ENCODE data around the gene KRTAP24-1.

KRTAP24-1 gene

DNA sequence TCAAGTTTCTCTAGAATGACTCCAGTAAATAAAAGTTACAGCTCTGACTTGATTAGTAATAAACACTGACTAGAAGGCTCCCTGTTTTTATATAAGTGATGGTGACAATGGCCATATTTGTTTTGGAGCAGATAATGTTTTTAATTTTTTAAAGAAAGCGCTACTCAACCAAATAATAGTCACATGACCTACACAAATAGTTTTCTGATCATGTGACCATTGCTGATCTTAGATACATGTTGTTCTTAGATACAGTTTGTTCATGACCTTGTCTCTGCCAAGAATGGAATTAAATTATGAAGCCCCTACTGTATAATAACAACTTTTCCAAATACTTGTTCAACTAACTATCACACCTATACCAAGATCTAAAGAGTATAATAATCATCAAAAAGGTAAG, 44.6 kb downstream of the KRTAP24-1 start:
- no peaks in the 10 kb centered on the region for H3K4me1 ChIP-seq
- TF ChIP-seq CTCF (IDR thresholded peaks at IDR 0.05), result no peak
- intact Hi-C loops (cut with DNase I; ENCODE audit: low total_unique reads), result no loop called here
- no peaks in the 10 kb centered on the region for H3K36me3 ChIP-seq
- no peaks in the 10 kb centered on the region for H3K9me3 ChIP-seq
- DNase-seq, result no peak
- no peak overlapping the region for H3K27ac ChIP-seq
- no peak overlapping the region for H3K4me3 ChIP-seq
- H3K27me3 ChIP-seq, result no peaks in the 10 kb centered on the region

DNA sequence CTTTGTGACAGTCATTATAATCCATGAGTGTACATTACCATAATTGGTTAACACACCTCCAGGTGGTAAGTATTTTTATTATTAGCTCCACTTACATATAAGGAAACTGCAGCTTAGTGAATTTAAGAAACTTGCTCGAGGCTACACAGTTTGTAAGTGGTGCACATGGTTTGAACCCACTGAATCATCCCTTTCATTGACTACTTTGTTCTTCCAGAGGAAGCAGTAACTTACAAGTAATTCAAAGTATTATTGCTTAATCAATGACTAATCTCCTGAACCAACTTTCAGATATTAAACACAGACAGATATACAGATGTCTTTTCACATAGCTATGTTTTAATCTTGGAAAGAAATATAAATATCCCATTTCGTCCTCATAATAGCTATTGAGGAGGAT, 48.1 kb downstream of the KRTAP24-1 start:
- TF ChIP-seq CTCF (IDR thresholded peaks at IDR 0.05), result no peak
- H3K4me3 ChIP-seq, result no peak overlapping the region
- H3K9me3 ChIP-seq, result no peaks in the 10 kb centered on the region
- H3K27ac ChIP-seq, result no peak overlapping the region
- H3K4me1 ChIP-seq, result no peaks in the 10 kb centered on the region
- no peak for DNase-seq
- no peaks in the 10 kb centered on the region for H3K27me3 ChIP-seq
- no peaks in the 10 kb centered on the region for H3K36me3 ChIP-seq
- intact Hi-C loops (cut with DNase I; ENCODE audit: low total_unique reads), result no loop called here

- intact Hi-C loops (cut with DNase I; ENCODE audit: low total_unique reads), result no loop called here
- Histone ChIP-seq H3K4me3 (no peak overlapping the region), H3K27ac (no peak overlapping the region), H3K27me3 (no peaks in the 10 kb centered on the region), H3K36me3 (no peaks in the 10 kb centered on the region), H3K4me1 (no peaks in the 10 kb centered on the region), H3K9me3 (no peaks in the 10 kb centered on the region)
- no peak for DNase-seq
- TF ChIP-seq CTCF (IDR thresholded peaks at IDR 0.05), result no peak
Measured at GRCh38 chr21:30234050-30234449, 48.7 kb downstream of the KRTAP24-1 start.

GRCh38 chr21:30233228-30234020, 49.3 kb downstream of the KRTAP24-1 start:
- H3K27ac ChIP-seq, result no peak overlapping the region
- no peaks in the 10 kb centered on the region for H3K27me3 ChIP-seq
- no peak overlapping the region for H3K4me3 ChIP-seq
- no peaks in the 10 kb centered on the region for H3K36me3 ChIP-seq
- no peak for DNase-seq
- no peaks in the 10 kb centered on the region for H3K9me3 ChIP-seq
- no peak for TF ChIP-seq CTCF (IDR thresholded peaks at IDR 0.05)
- no peaks in the 10 kb centered on the region for H3K4me1 ChIP-seq
- intact Hi-C loops (cut with DNase I; ENCODE audit: low total_unique reads), result no loop called here

DNA sequence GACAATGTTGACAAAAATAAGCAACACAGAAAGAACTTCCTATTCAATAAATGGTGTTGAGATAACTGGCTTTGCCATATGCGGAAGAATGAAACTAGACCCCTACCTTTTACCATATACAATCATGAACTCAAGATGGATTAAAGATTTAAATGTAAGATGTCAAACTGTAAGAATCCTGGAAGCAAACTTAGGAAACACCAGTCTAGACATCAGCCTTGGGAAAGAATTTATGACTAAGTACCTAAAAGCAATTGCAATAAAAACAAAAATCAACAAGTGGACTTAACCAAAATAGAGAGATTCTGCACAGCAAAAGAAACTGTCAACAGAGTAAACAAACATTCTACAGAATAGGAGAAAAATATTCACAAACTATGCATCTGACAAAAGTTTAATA, 50.7 kb downstream of the KRTAP24-1 start:
- intact Hi-C loops (cut with DNase I; ENCODE audit: low total_unique reads), result no loop called here

More for the DNA sequence above, 50.7 kb downstream of the KRTAP24-1 start:
- Histone ChIP-seq H3K36me3 (no peaks in the 10 kb centered on the region), H3K27ac (no peak overlapping the region), H3K27me3 (no peaks in the 10 kb centered on the region), H3K4me3 (no peak overlapping the region), H3K9me3 (no peaks in the 10 kb centered on the region), H3K4me1 (peaks cover 0 to 8% (median under 1%) of the 10 kb centered on the region in 4 donors)
- no peak for DNase-seq
- no peak for TF ChIP-seq CTCF (IDR thresholded peaks at IDR 0.05)
